ENCODE data around the gene ANKRD33B.

DNA sequence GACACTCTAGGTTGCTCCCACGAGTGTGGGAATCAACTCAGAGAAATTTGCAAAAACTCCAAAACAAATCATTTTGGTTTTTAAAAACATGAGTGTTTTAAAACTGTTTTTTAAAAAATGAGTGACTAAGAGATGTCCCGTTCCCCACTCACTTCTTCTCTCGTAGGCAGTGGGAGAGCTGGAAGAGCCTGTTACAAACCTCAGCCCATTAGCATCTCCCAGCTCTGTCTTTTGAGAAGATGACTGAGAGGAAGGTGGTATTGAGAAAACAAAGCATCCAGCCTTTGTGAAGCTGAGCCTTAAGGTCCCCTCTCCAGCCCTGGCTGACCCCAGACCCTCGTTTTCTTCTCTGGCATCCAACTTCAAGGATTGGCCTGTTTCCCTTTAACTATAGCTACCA lies 4.7 kb upstream of the ANKRD33B start:
- TF ChIP-seq, protein P1, sequence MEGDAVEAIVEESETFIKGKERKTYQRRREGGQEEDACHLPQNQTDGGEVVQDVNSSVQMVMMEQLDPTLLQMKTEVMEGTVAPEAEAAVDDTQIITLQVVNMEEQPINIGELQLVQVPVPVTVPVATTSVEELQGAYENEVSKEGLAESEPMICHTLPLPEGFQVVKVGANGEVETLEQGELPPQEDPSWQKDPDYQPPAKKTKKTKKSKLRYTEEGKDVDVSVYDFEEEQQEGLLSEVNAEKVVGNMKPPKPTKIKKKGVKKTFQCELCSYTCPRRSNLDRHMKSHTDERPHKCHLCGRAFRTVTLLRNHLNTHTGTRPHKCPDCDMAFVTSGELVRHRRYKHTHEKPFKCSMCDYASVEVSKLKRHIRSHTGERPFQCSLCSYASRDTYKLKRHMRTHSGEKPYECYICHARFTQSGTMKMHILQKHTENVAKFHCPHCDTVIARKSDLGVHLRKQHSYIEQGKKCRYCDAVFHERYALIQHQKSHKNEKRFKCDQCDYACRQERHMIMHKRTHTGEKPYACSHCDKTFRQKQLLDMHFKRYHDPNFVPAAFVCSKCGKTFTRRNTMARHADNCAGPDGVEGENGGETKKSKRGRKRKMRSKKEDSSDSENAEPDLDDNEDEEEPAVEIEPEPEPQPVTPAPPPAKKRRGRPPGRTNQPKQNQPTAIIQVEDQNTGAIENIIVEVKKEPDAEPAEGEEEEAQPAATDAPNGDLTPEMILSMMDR (IDR thresholded peaks at IDR 0.05), result no peak
- no peak for TF ChIP-seq POLR2A (IDR thresholded peaks at IDR 0.05)
